H1 (cell line): ENCODE measurements around the gene SPANXD. TPM values are rescaled to one million over a fixed set of nuclear protein-coding genes. Genes with fewer than 3 reads are reported as not detected.

Experiments used
- CTCF ChIA-PET: fragments of 300-600 bp; sonication (Branson Sonifier 250); formaldehyde crosslinking; loops from one replicate; lab custom pipeline; 2021; ENCODE audit not compliant: partially characterized antibody; lab: Charles Lee
- POLR2A ChIA-PET: fragments of 300-600 bp; sonication (Branson Sonifier 250); formaldehyde crosslinking; loops from one replicate; lab custom pipeline; 2021; ENCODE audit warnings: inconsistent platforms; ENCODE audit not compliant: partially characterized antibody; lab: Charles Lee
- DNase-seq, 2 experiments: peaks; one replicate each; pipeline versions ENCODE4 v3.0.0 to v3.0.0-alpha.2; 2010 to 2022; ENCODE audit warnings: low spot score in 2 of 2, low read depth in 1 of 2, mixed read lengths in 1 of 2
- FAIRE-seq: peaks from 2 replicates; lab custom pipeline; 2011; peaks lifted over from hg19 to GRCh38; lab: Jason Lieb, UNC
- H2AFZ ChIP-seq: 2 replicates; pipeline ENCODE4 v1.8.1; 2012; ENCODE audit warnings: low read length, inconsistent platforms
- H2AK5ac ChIP-seq: 2 replicates; pipeline ENCODE4 v1.6.1; 2013; ENCODE audit warnings: low read depth, low read length
- H2BK120ac ChIP-seq: replicated peaks from 2 replicates; pipeline ENCODE3; 2013; ENCODE audit warnings: low read depth, low read length, inconsistent platforms
- H2BK12ac ChIP-seq: 2 replicates; pipeline ENCODE4 v1.6.1; 2013; ENCODE audit warnings: low read depth, low read length
- H2BK15ac ChIP-seq: 2 replicates; pipeline ENCODE4 v1.6.1; 2013; ENCODE audit warnings: low read length
- H2BK20ac ChIP-seq: 2 replicates; pipeline ENCODE4 v1.6.1; 2013; ENCODE audit warnings: low read length
- H2BK5ac ChIP-seq: 2 replicates; pipeline ENCODE4 v1.6.1; 2013; ENCODE audit warnings: low read depth, low read length
- H3K14ac ChIP-seq: 2 replicates; pipeline ENCODE4 v1.6.1; 2013; ENCODE audit warnings: inconsistent platforms; ENCODE audit not compliant: insufficient read length
- H3K18ac ChIP-seq: 2 replicates; pipeline ENCODE4 v1.6.1; 2013; ENCODE audit warnings: low read length; ENCODE audit errors: extremely low read depth
- H3K23ac ChIP-seq: 2 replicates; pipeline ENCODE4 v1.6.1; 2013; ENCODE audit warnings: inconsistent platforms; ENCODE audit not compliant: insufficient read length
- H3K23me2 ChIP-seq: 2 replicates; pipeline ENCODE4 v1.6.1; 2013; ENCODE audit warnings: low read depth, low read length
- H3K27ac ChIP-seq: 2 replicates; pipeline ENCODE4 v1.6.1; 2011; ENCODE audit warnings: low read depth, low read length, inconsistent platforms
- H3K27me3 ChIP-seq, 4 experiments: replicated peaks in 1 of 4; 1 replicate in 1 of 4; 2 replicates in 3 of 4; pipeline versions ENCODE4 v1.6.1 to v1.8.1; 2011 to 2013; ENCODE audit warnings: low read length in 3 of 4, mild to moderate bottlenecking in 3 of 4, inconsistent platforms in 2 of 4, mixed read lengths in 2 of 4, moderate library complexity in 1 of 4; ENCODE audit not compliant: control insufficient read depth in 3 of 4, insufficient read depth in 3 of 4; ENCODE audit errors: extremely low read depth in 1 of 4
- H3K36me3 ChIP-seq, 4 experiments: 2 replicates each; pipeline versions ENCODE4 v1.6.1 to v1.8.1; 2011 to 2013; ENCODE audit warnings: mild to moderate bottlenecking in 4 of 4, low read length in 3 of 4, moderate library complexity in 2 of 4, control low read depth in 1 of 4, inconsistent platforms in 1 of 4; ENCODE audit not compliant: insufficient read depth in 4 of 4, control insufficient read depth in 2 of 4
- H3K4ac ChIP-seq: replicated peaks from 2 replicates; pipeline ENCODE3; 2013; ENCODE audit warnings: low read length, low read depth, mixed read lengths, inconsistent platforms; ENCODE audit not compliant: insufficient read length
- H3K4me1 ChIP-seq, 4 experiments: replicated peaks in 1 of 4; 1 replicate in 1 of 4; 2 replicates in 3 of 4; pipeline versions ENCODE4 v1.6.1 to v1.8.1; 2011 to 2013; ENCODE audit warnings: low read length in 3 of 4, inconsistent platforms in 2 of 4, mixed read lengths in 1 of 4; ENCODE audit not compliant: insufficient read depth in 4 of 4, control insufficient read depth in 3 of 4
- H3K4me2 ChIP-seq, 2 experiments: 2 replicates each; pipeline versions ENCODE4 v1.6.1 to v1.8.1; 2011 to 2013; ENCODE audit warnings: low read depth in 2 of 2, low read length in 2 of 2, control low read depth in 1 of 2, inconsistent platforms in 1 of 2, mild to moderate bottlenecking in 1 of 2; ENCODE audit not compliant: insufficient read depth in 1 of 2
- H3K4me3 ChIP-seq, 4 experiments: fragments of 200-600, 300-600 bp in 1 of 4; sonication (generic), shearing (Covaris generic), sonication (Bioruptor Twin) in 1 of 4; 2 replicates each; pipeline versions ENCODE4 v1.5.1 to v1.8.1; 2011 to 2016; ENCODE audit warnings: low read length in 4 of 4, low read depth in 3 of 4, control low read depth in 2 of 4, inconsistent platforms in 2 of 4, mild to moderate bottlenecking in 2 of 4, mixed read lengths in 1 of 4, moderate library complexity in 1 of 4; ENCODE audit not compliant: insufficient read depth in 2 of 4; ENCODE audit errors: extremely low read depth in 1 of 4
- H3K56ac ChIP-seq: replicated peaks from 2 replicates; pipeline ENCODE3; 2013; ENCODE audit warnings: low read depth, mild to moderate bottlenecking, mixed read lengths, low read length, inconsistent platforms; ENCODE audit not compliant: insufficient read length
- H3K79me1 ChIP-seq: 2 replicates; pipeline ENCODE4 v1.6.1; 2013; ENCODE audit warnings: low read depth, low read length, control low read depth
- H3K79me2 ChIP-seq, 2 experiments: 2 replicates each; pipeline versions ENCODE4 v1.6.1 to v1.8.1; 2012 to 2013; ENCODE audit warnings: low read length in 2 of 2, mild to moderate bottlenecking in 2 of 2, inconsistent platforms in 1 of 2; ENCODE audit not compliant: insufficient read depth in 2 of 2, control insufficient read depth in 1 of 2
- H3K9ac ChIP-seq, 4 experiments: replicated peaks in 1 of 4; 1 replicate in 1 of 4; 2 replicates in 3 of 4; pipeline versions ENCODE4 v1.6.1 to v1.8.1; 2011 to 2013; ENCODE audit warnings: low read depth in 3 of 4, low read length in 3 of 4, control low read depth in 2 of 4, mild to moderate bottlenecking in 2 of 4, moderate library complexity in 2 of 4, inconsistent platforms in 1 of 4; ENCODE audit errors: extremely low read depth in 1 of 4
- H3K9me3 ChIP-seq, 2 experiments: 2 replicates each; pipeline versions ENCODE4 v1.6.1 to v1.8.1; 2012 to 2013; ENCODE audit warnings: mild to moderate bottlenecking in 2 of 2, moderate library complexity in 2 of 2, control low read depth in 1 of 2, inconsistent platforms in 1 of 2, low read depth in 1 of 2, low read length in 1 of 2, mixed read lengths in 1 of 2; ENCODE audit not compliant: insufficient read depth in 2 of 2
- H4K20me1 ChIP-seq, 2 experiments: replicated peaks in 1 of 2; 2 replicates each; pipeline versions ENCODE3 to v1.8.1; 2011 to 2013; ENCODE audit warnings: inconsistent platforms in 2 of 2, low read length in 2 of 2, mild to moderate bottlenecking in 1 of 2; ENCODE audit not compliant: insufficient read depth in 2 of 2, control insufficient read depth in 1 of 2
- H4K5ac ChIP-seq: 2 replicates; pipeline ENCODE4 v1.6.1; 2013; ENCODE audit warnings: low read length, low read depth, mixed read lengths, inconsistent platforms; ENCODE audit not compliant: insufficient read length
- H4K8ac ChIP-seq: 2 replicates; pipeline ENCODE4 v1.8.0; 2013; ENCODE audit warnings: mild to moderate bottlenecking, moderate library complexity, low read length, inconsistent platforms; ENCODE audit not compliant: insufficient read depth; ENCODE audit errors: extremely low read depth
- H4K91ac ChIP-seq: replicated peaks from 2 replicates; pipeline ENCODE3; 2013; ENCODE audit warnings: low read length, mixed read lengths, inconsistent platforms; ENCODE audit not compliant: insufficient read length
- CHD7 ChIP-seq: fragments of 300-600 bp; sonication (generic); IDR thresholded peaks from 2 replicates; pipeline ENCODE4 v1.7.1; 2012; ENCODE audit warnings: low read length, moderate library complexity, mild to moderate bottlenecking, inconsistent platforms; ENCODE audit not compliant: insufficient replicate concordance
- WGBS, 2 experiments: shearing (Covaris generic) in 1 of 2; methylation state at CpG; one replicate each; pipeline versions ENCODE4 v1.1.6 to v1.1.7; 2013 to 2015; ENCODE audit warnings: low lambda C conversion rate in 2 of 2, mixed read lengths in 2 of 2, inconsistent platforms in 1 of 2, low coverage in 1 of 2, missing lambda C conversion rate in 1 of 2; ENCODE audit not compliant: insufficient replicate concordance in 2 of 2, insufficient coverage in 1 of 2, insufficient read length in 1 of 2; ENCODE audit errors: extremely low coverage in 1 of 2, missing lambda C conversion rate in 1 of 2; 5-methylcytosine and 5-hydroxymethylcytosine counted together
- polyA plus RNA-seq, 7 experiments: library from polyadenylated mRNA; depleted of rRNA in 3 of 7; stranded (reverse) in 5 of 7; unstranded in 2 of 7; fragments of >200 nt in 5 of 7; fragments of 200-250 nt in 2 of 7; gene quantifications; 1 replicate in 5 of 7; 2 replicates in 1 of 7; 4 replicates in 1 of 7; pipeline versions ENCODE4 v1.2.1 to v1.2.3, GENCODE V29; 2011 to 2013; ENCODE audit warnings: missing spikeins in 2 of 7, mixed read lengths in 2 of 7
- total RNA-seq: library from RNA; stranded (reverse); fragmentation: NEBNext Ultra II Directional; extraction: Animal tissue kit (Norgen Biotek cat#: 25700); gene quantifications from 2 replicates; pipeline ENCODE4 v1.2.1, GENCODE V29; 2021

Gene SPANXD
- total and polyA plus RNA-seq, 2 of the 8 experiments (the other 6 are each of a cell fraction or from before 2014, with no cell fraction given) = not detected

DNA sequence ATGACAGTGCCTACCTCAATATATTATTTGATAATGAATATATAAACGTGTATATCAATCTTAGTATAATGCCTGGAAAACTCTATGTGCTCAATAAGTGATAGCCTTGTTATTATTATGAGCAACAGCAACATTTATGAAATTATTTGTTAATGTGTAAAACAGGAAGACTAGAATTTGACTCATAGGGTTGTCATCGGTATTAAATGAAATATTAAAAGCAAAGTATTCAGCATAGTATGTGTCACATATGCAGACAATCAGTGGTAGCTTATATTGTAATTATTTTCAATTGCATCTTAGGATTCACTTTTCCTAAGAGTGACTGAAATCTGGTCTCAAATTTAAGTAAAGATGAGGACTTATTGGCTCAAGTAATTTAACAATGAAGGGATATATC, 24.6 kb downstream of the SPANXD start:
- FAIRE-seq (no peak), DNase-seq (no peak)
- Histone ChIP-seq H3K4me3 (no peak overlapping the region), H4K91ac (no peak overlapping the region), H3K9ac (no peak overlapping the region), H3K9me3 (no peaks in the 10 kb centered on the region), H3K27me3 (no peaks in the 10 kb centered on the region), H3K79me2 (no peaks in the 10 kb centered on the region), H3K4me1 (no peaks in the 10 kb centered on the region), H4K5ac (no peak overlapping the region), H3K18ac (no peak overlapping the region), H3K14ac (no peak overlapping the region), H3K79me1 (no peaks in the 10 kb centered on the region), H2BK120ac (no peak overlapping the region), H3K4me2 (no peak overlapping the region), H3K4ac (no peak overlapping the region), H2BK20ac (no peak overlapping the region), H3K56ac (no peak overlapping the region), H2BK15ac (no peak overlapping the region), H2BK5ac (no peak overlapping the region), H3K23ac (no peak overlapping the region), H4K20me1 (no peaks in the 10 kb centered on the region), H2AK5ac (no peak overlapping the region), H4K8ac (no peak overlapping the region), H3K23me2 (no peaks in the 10 kb centered on the region), H2BK12ac (no peak overlapping the region), H3K27ac (no peak overlapping the region), H2AFZ (no peak overlapping the region), H3K36me3 (no peaks in the 10 kb centered on the region)
- 100% methylated on average over 2 of the region's 2 CpGs; no CpG with 5 or more reads in 1 of the 2 experiments for WGBS, 2 experiments
- POLR2A ChIA-PET = no interaction called here
- CTCF ChIA-PET = no interaction called here
- TF ChIP-seq CHD7 = no peak
